Hepatocyte (in vitro differentiated cells): ENCODE measurements around the gene LNPEP. TPM values are rescaled to one million over a fixed set of nuclear protein-coding genes. Genes with fewer than 3 reads are reported as not detected.

ENCODE experiments used
- DNase-seq: peaks from one replicate; pipeline ENCODE4 v3.0.0-alpha.2; 2016; ENCODE audit warnings: low spot score
- H2AFZ ChIP-seq: fragments of 200-600 bp; sonication (generic); 2 replicates; pipeline ENCODE4 v1.6.0; 2016; ENCODE audit warnings: antibody characterized with exemption, mild to moderate bottlenecking
- H3K27ac ChIP-seq: fragments of 200-600 bp; sonication (generic); 2 replicates; pipeline ENCODE4 v1.5.1; 2016; ENCODE audit warnings: mild to moderate bottlenecking
- H3K27me3 ChIP-seq: fragments of 200-600 bp; sonication (generic); 2 replicates; pipeline ENCODE4 v1.6.1; 2016
- H3K36me3 ChIP-seq: fragments of 200-600 bp; sonication (generic); replicated peaks from 2 replicates; pipeline ENCODE4 v1.5.1; 2016; ENCODE audit warnings: low read depth; ENCODE audit not compliant: insufficient read depth
- H3K4me1 ChIP-seq: fragments of 200-600 bp; sonication (generic); 2 replicates; pipeline ENCODE4 v1.5.1; 2016; ENCODE audit warnings: mild to moderate bottlenecking, moderate library complexity; ENCODE audit not compliant: insufficient read depth
- H3K4me2 ChIP-seq: fragments of 200-600 bp; sonication (generic); 2 replicates; pipeline ENCODE4 v1.6.0; 2016
- H3K4me3 ChIP-seq: fragments of 200-600 bp; sonication (generic); 2 replicates; pipeline ENCODE4 v1.5.1; 2016; ENCODE audit warnings: mild to moderate bottlenecking
- H3K79me2 ChIP-seq: fragments of 200-600 bp; sonication (generic); 2 replicates; pipeline ENCODE4 v1.6.0; 2017; ENCODE audit warnings: mild to moderate bottlenecking
- H3K9me2 ChIP-seq: fragments of 200-600 bp; sonication (generic); replicated peaks from 2 replicates; pipeline ENCODE4 v1.6.0; 2017; ENCODE audit warnings: mild to moderate bottlenecking; ENCODE audit not compliant: insufficient read depth
- H3K9me3 ChIP-seq: fragments of 200-600 bp; sonication (generic); 2 replicates; pipeline ENCODE4 v1.5.1; 2016; ENCODE audit warnings: low read depth, mild to moderate bottlenecking
- H4K20me1 ChIP-seq: fragments of 200-600 bp; sonication (generic); 2 replicates; pipeline ENCODE4 v1.6.0; 2016; ENCODE audit warnings: mild to moderate bottlenecking; ENCODE audit not compliant: insufficient read depth, poor library complexity, severe bottlenecking
- EZH2 ChIP-seq: fragments of 200-600 bp; sonication (generic); IDR thresholded peaks from 2 replicates; pipeline ENCODE4 v1.6.1; 2016; ENCODE audit warnings: antibody characterized with exemption, mild to moderate bottlenecking, borderline replicate concordance
- EZH2phosphoT487 ChIP-seq: fragments of 200-600 bp; sonication (generic); IDR thresholded peaks from one replicate; pipeline ENCODE4 v1.6.1; 2018; ENCODE audit warnings: antibody characterized with exemption, mild to moderate bottlenecking, low read depth, moderate library complexity; ENCODE audit not compliant: unreplicated experiment, severe bottlenecking
- WGBS: methylation state at CpG from one replicate; pipeline ENCODE4 v1.1.6; 2016; ENCODE audit warnings: low lambda C conversion rate; ENCODE audit errors: missing lambda C conversion rate; 5-methylcytosine and 5-hydroxymethylcytosine counted together
- polyA plus RNA-seq: library from polyadenylated mRNA; unstranded; fragments of >200 nt; fragmentation: Nextera tagmentation; extraction: Ambion mirVana; gene quantifications from 2 replicates; pipeline ENCODE4 v1.2.1, GENCODE V29; 2016
- total RNA-seq: library from RNA; depleted of rRNA; stranded (reverse); fragments of >200 nt; gene quantifications from 2 replicates; pipeline ENCODE4 v1.2.3, GENCODE V29; 2014
- TF ChIP-seq, protein P1 (sequence below): fragments of 200-600 bp; sonication (generic); IDR thresholded peaks from 2 replicates; pipeline ENCODE4 v1.5.1; 2016; ENCODE audit warnings: antibody characterized with exemption, mild to moderate bottlenecking; ENCODE audit not compliant: poor library complexity

The LNPEP gene
- total and polyA plus RNA-seq, 2 experiments from 2014 or later = 4.9 to 32.6 TPM

DNA sequence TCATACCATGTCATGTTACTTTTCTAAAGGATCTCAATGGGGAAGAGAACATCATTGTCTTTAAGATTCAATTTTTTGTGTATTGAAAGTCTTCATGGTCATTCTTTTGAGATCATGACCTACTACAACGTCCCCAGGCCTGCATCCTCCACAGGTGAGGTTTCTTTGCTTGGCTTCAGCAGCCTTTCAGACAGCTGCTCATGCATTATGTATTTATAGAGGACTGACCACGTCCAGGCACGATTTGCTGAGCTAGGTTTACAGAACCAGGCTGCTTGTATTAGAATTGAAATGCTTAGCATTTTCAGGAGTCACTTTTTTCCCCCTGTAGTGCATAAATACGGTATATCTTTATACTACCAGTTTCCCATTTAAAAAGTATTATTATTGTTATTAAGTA, 136.1 kb downstream of the LNPEP start:
- Histone ChIP-seq H3K27me3 (no peaks in the 10 kb centered on the region), H3K9me3 (no peaks in the 10 kb centered on the region), H3K9me2 (no peaks in the 10 kb centered on the region), H4K20me1 (no peaks in the 10 kb centered on the region), H3K36me3 (no peaks in the 10 kb centered on the region), H2AFZ (no peak overlapping the region), H3K27ac (no peak overlapping the region), H3K4me1 (peaks cover 3% of the 10 kb centered on the region), H3K79me2 (no peaks in the 10 kb centered on the region), H3K4me3 (no peak overlapping the region), H3K4me2 (no peak overlapping the region)
- no peak for TF ChIP-seq EZH2
- no peak for TF ChIP-seq EZH2phosphoT487
- TF ChIP-seq, protein P1, sequence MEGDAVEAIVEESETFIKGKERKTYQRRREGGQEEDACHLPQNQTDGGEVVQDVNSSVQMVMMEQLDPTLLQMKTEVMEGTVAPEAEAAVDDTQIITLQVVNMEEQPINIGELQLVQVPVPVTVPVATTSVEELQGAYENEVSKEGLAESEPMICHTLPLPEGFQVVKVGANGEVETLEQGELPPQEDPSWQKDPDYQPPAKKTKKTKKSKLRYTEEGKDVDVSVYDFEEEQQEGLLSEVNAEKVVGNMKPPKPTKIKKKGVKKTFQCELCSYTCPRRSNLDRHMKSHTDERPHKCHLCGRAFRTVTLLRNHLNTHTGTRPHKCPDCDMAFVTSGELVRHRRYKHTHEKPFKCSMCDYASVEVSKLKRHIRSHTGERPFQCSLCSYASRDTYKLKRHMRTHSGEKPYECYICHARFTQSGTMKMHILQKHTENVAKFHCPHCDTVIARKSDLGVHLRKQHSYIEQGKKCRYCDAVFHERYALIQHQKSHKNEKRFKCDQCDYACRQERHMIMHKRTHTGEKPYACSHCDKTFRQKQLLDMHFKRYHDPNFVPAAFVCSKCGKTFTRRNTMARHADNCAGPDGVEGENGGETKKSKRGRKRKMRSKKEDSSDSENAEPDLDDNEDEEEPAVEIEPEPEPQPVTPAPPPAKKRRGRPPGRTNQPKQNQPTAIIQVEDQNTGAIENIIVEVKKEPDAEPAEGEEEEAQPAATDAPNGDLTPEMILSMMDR = no peak
- DNase-seq = no peak
- WGBS = 84% methylated on average over 4 of the region's 4 CpGs

DNA sequence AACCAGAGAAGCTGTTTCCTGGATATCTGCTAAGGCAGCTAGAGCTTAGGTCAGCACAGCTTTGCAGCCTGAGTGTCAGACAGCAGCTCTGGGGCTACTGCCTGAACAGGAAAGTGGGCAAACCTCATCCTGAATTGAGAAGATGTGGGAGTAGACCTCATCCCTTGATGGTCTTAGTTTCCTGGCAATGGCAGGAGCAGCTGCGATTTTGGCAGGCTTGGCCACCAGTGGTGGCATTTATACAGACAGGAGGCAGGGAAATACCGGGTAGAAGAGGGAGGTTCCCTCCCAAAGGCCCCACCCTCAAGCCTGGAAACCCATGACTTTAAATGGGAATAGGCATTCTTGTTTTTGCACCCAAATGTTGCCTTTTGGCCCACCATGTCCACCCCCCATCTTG, 136.8 kb downstream of the LNPEP start:
- no peaks in the 10 kb centered on the region for H3K36me3 ChIP-seq
- 94% methylated on average over 2 of the region's 2 CpGs for WGBS

DNA sequence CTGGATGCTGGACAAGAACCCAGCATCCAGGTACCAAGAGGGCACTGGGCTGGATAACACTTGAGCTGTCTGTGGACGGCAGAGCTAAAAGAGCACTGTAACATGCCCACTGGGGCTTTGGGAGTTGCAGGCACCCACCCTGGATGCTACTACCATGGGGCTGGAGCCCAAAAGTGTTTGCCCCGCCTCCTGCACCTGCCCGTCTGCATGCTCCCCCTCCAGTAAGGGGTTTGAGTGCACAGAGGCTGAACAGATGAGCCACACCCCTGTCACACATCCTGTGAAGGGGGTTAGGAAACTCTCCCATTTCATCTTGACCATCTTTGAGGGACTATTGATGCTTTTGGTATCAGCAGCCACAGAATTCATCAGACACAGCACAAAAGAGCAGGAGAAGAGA, 137.5 kb downstream of the LNPEP start:
- Histone ChIP-seq H3K9me3 (no peaks in the 10 kb centered on the region), H3K4me3 (no peak overlapping the region), H3K27me3 (no peaks in the 10 kb centered on the region), H3K36me3 (no peaks in the 10 kb centered on the region), H3K79me2 (no peaks in the 10 kb centered on the region), H3K27ac (no peak overlapping the region), H2AFZ (no peak overlapping the region), H3K4me2 (no peak overlapping the region), H3K9me2 (no peaks in the 10 kb centered on the region), H3K4me1 (no peaks in the 10 kb centered on the region), H4K20me1 (no peaks in the 10 kb centered on the region)
- DNase-seq = no peak
- 89% methylated on average over 3 of the region's 3 CpGs for WGBS
- TF ChIP-seq EZH2 (no peak), EZH2phosphoT487 (no peak)
- TF ChIP-seq, protein P1 = no peak

More for the DNA sequence above, 136.8 kb downstream of the LNPEP start:
- peaks cover under 1% of the 10 kb centered on the region for H3K4me1 ChIP-seq
- no peak overlapping the region for H3K4me2 ChIP-seq
- H2AFZ ChIP-seq = no peak overlapping the region
- TF ChIP-seq, protein P1 = no peak
- no peak for DNase-seq
- H3K9me2 ChIP-seq = no peaks in the 10 kb centered on the region
- H3K4me3 ChIP-seq = no peak overlapping the region
- H3K79me2 ChIP-seq = no peaks in the 10 kb centered on the region
- H3K27me3 ChIP-seq = no peaks in the 10 kb centered on the region
- no peaks in the 10 kb centered on the region for H4K20me1 ChIP-seq
- no peaks in the 10 kb centered on the region for H3K9me3 ChIP-seq
- no peak overlapping the region for H3K27ac ChIP-seq
